GM13976 (cell line): ENCODE data around the gene ART4.
A peak's percentile ranks its signal among the peaks of the same experiment; 100 is the strongest.

Source experiments
- DNase-seq: peaks from one replicate; pipeline ENCODE4 v3.0.0; 2012; ENCODE audit warnings: low spot score
- in situ Hi-C: fragments of 300-500 bp; cut with MboI; formaldehyde crosslinking; loops from one replicate; pipeline ENCODE4 v1.12.0; 2022; ENCODE audit warnings: low sequenced_read_pairs, mixed read lengths, inconsistent platforms; ENCODE audit not compliant: unreplicated experiment
- TF ChIP-seq, protein P1 (sequence below): IDR thresholded peaks from 2 replicates; pipeline ENCODE4 v1.5.1; 2012; ENCODE audit warnings: borderline replicate concordance, mild to moderate bottlenecking; ENCODE audit not compliant: insufficient read depth; ENCODE audit errors: extremely low read depth, missing control alignments, control extremely low read depth

ART4 gene

GRCh38 chr12:14810953-14811483, 32.3 kb downstream of the ART4 start:
- no peak for DNase-seq
- in situ Hi-C loops: no loop called here
- TF ChIP-seq, protein P1, sequence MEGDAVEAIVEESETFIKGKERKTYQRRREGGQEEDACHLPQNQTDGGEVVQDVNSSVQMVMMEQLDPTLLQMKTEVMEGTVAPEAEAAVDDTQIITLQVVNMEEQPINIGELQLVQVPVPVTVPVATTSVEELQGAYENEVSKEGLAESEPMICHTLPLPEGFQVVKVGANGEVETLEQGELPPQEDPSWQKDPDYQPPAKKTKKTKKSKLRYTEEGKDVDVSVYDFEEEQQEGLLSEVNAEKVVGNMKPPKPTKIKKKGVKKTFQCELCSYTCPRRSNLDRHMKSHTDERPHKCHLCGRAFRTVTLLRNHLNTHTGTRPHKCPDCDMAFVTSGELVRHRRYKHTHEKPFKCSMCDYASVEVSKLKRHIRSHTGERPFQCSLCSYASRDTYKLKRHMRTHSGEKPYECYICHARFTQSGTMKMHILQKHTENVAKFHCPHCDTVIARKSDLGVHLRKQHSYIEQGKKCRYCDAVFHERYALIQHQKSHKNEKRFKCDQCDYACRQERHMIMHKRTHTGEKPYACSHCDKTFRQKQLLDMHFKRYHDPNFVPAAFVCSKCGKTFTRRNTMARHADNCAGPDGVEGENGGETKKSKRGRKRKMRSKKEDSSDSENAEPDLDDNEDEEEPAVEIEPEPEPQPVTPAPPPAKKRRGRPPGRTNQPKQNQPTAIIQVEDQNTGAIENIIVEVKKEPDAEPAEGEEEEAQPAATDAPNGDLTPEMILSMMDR: no peak

GRCh38 chr12:14810167-14810952, 33.0 kb downstream of the ART4 start:
- in situ Hi-C loops: no loop called here
- DNase-seq: no peak
- TF ChIP-seq, protein P1: no peak

- TF ChIP-seq, protein P1: no peak
- in situ Hi-C loops: no loop called here
- no peak for DNase-seq
These were observed 39.5 kb downstream of the ART4 start for GRCh38 chr12:14803830-14804160.

DNA sequence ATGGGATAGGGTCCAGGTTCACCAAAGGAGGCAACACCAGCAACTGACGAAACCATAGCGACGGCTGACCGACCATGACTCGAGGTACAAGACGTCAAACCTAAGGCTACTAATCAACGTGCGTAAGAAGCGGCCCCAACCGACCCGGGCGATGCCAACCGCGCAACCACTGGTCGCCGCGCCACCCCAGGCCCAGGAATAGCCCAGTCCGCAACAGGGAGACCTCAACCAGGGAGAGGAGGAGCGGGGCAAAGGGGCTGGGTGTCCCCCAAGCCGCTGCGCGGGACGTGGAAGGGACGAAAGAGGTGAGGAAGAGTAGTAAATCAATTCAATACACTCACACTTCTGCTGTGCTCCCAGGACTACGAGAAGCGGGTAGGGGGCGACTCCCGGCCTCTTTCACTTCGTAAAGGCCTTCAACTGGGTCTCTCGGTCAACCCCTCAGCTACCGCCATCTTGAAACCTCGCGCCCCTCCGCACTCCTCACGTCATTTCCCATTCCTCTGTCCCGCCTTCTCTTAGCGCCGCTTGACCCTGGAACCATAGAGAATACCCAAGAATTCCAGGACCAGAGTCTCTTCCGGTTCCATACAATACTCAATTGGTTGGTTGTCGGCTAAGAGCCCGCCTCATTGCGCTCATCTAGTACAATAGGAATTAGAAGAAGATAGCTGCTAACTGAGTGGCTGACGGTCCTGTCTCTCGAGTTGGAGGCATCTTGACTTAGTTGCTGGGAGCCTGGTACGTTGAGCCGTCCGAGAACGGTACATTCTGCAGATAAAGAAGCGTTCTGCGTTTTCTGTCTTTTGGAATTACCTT, 40.1 kb downstream of the ART4 start, which contains the start of the genes C12orf60 and WBP11:
Gene C12orf60 (plus strand): TSS at position 660 of the 819 bp plus-strand sequence. CDS start 19,266 bp downstream, outside the sequence.
Gene WBP11 (minus strand): TSS at position 468 of the 819 bp plus-strand sequence. CDS start 2,095 bp downstream, outside the sequence.
- TF ChIP-seq, protein P1: no peak
- in situ Hi-C loops: no loop called here
- peak; percentile 91 for DNase-seq

DNA sequence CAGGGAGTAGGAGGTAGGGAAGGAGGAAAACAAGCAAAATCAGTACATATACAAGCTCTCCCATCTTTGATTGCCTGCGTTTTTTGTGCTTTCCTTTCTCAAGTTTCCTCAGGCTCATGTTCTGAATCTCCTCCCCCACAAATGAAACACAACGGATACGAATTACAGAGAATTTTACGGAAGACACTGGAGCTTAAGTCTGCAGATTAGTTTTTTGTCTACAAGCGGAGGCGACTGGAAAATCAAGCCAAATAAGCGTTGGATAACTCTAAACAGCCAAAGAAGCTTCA, 40.7 kb downstream of the ART4 start:
- in situ Hi-C loops: no loop called here
- TF ChIP-seq, protein P1: no peak
- DNase-seq: no peak

- TF ChIP-seq, protein P1: no peak
- in situ Hi-C loops: no loop called here
- no peak for DNase-seq
These were observed 41.1 kb downstream of the ART4 start for GRCh38 chr12:14802247-14802646.
